RWPE2 (cell line): Measurements from ENCODE around the gene GNLY.
A peak's percentile ranks its signal among the peaks of the same experiment; 100 is the strongest.

Source experiments
- ATAC-seq: fragments of 200-7000 bp; cut with Tn5 transposase; 3 replicates; pipeline ENCODE4 v1.9.1; 2021; ENCODE audit warnings: low read depth
- DNase-seq: peaks from one replicate; pipeline ENCODE4 v3.0.0-alpha.2; 2020; ENCODE audit warnings: low spot score
- H3K27ac ChIP-seq: fragments of 450-650 bp; 2 replicates; pipeline ENCODE4 v1.5.1; 2017; ENCODE audit warnings: mild to moderate bottlenecking; ENCODE audit not compliant: poor library complexity, severe bottlenecking
- H3K27me3 ChIP-seq: fragments of 250-450 bp; sonication (Bioruptor Pico); 2 replicates; pipeline ENCODE4 v1.5.1; 2021; ENCODE audit warnings: mild to moderate bottlenecking, moderate library complexity; ENCODE audit not compliant: insufficient read depth, poor library complexity, severe bottlenecking
- H3K36me3 ChIP-seq: fragments of 250-450 bp; sonication (Bioruptor Pico); 2 replicates; pipeline ENCODE4 v1.5.1; 2020; ENCODE audit warnings: low read depth, mild to moderate bottlenecking, moderate library complexity
- H3K4me1 ChIP-seq: fragments of 250-450 bp; sonication (Bioruptor Pico); 2 replicates; pipeline ENCODE4 v1.5.1; 2021; ENCODE audit warnings: mild to moderate bottlenecking, moderate library complexity; ENCODE audit not compliant: insufficient read depth, poor library complexity, severe bottlenecking
- H3K4me3 ChIP-seq: fragments of 250-450 bp; sonication (Bioruptor Pico); 2 replicates; pipeline ENCODE4 v1.5.1; 2021; ENCODE audit warnings: mild to moderate bottlenecking, moderate library complexity; ENCODE audit not compliant: severe bottlenecking
- H3K9me3 ChIP-seq: fragments of 250-450 bp; sonication (Bioruptor Pico); 2 replicates; pipeline ENCODE4 v1.5.1; 2021; ENCODE audit warnings: mild to moderate bottlenecking, moderate library complexity; ENCODE audit not compliant: severe bottlenecking
- TF ChIP-seq, protein P1 (sequence below): fragments of 450-650 bp; IDR thresholded peaks from one replicate; pipeline ENCODE4 v1.5.1; 2017; ENCODE audit warnings: mild to moderate bottlenecking, moderate library complexity; ENCODE audit not compliant: poor library complexity, severe bottlenecking

GNLY gene

DNA sequence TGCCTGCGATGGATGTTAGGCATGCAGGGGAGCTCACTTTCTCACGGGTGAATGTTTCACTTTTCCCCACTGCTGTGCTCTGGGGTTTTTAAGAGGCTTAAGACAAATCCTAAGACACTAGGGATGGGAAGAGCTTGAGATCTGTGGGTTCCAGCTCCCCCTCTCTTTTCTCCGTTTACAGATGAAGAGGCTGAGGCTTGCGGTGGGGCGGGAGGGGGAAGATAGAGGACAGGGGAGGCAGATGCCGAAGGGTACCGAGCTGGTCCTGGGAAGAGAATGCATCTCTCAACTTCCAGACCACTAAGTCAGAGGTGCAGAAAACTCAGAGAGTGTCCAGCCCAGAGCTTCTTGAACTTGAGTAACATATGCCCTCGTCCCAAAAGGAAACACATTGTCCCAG, 51.5 kb downstream of the GNLY start:
- peaks cover 19% of the 10 kb centered on the region for H3K4me1 ChIP-seq
- no peak for ATAC-seq

DNA sequence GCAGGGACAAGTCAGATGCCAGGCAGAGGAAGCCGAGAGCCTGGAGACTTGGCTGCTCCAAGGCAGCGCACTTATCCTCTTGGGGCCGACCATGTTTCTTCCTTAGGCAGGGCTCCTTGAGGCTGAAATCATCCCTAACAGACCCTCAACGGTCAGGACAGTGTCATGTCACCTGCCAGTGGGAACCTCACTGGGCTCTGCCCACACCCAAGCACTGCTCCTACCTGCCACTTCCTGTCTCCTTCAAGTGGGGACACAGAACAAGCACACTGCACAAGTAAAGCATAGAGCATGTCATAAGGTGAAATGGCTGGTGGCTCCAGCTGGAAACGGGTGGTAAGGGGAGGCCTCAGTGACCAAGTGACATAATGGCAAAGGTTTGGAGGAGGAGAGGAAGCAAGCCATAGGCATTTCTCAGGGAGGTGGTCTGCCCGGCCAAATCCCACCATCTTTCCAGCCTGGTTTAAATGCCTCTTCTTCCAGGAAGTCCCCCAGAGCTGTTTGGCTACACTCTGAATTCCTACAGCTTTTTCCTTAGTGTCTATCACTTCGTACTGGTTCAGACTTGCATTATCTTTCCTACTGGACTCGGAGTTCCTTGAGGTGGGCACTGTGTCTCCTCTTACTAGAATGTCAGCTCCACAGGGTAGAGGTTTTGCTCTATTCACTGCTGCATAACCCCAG, 52.3 kb downstream of the GNLY start:
- Histone ChIP-seq H3K27me3 (peaks cover 10% of the 10 kb centered on the region), H3K4me3 (no peak overlapping the region), H3K36me3 (no peaks in the 10 kb centered on the region), H3K9me3 (no peaks in the 10 kb centered on the region), H3K4me1 (peaks cover 18% of the 10 kb centered on the region), H3K27ac (no peak overlapping the region)
- TF ChIP-seq, protein P1, sequence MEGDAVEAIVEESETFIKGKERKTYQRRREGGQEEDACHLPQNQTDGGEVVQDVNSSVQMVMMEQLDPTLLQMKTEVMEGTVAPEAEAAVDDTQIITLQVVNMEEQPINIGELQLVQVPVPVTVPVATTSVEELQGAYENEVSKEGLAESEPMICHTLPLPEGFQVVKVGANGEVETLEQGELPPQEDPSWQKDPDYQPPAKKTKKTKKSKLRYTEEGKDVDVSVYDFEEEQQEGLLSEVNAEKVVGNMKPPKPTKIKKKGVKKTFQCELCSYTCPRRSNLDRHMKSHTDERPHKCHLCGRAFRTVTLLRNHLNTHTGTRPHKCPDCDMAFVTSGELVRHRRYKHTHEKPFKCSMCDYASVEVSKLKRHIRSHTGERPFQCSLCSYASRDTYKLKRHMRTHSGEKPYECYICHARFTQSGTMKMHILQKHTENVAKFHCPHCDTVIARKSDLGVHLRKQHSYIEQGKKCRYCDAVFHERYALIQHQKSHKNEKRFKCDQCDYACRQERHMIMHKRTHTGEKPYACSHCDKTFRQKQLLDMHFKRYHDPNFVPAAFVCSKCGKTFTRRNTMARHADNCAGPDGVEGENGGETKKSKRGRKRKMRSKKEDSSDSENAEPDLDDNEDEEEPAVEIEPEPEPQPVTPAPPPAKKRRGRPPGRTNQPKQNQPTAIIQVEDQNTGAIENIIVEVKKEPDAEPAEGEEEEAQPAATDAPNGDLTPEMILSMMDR = no peak
- ATAC-seq = no peak
- DNase-seq = no peak

More for the DNA sequence above, 51.5 kb downstream of the GNLY start:
- peaks cover 2% of the 10 kb centered on the region for H3K27me3 ChIP-seq
- H3K36me3 ChIP-seq = no peaks in the 10 kb centered on the region
- peak; percentile 19 for DNase-seq
- TF ChIP-seq, protein P1 = no peak
- no peaks in the 10 kb centered on the region for H3K9me3 ChIP-seq
- no peak overlapping the region for H3K27ac ChIP-seq
- H3K4me3 ChIP-seq = no peak overlapping the region

DNA sequence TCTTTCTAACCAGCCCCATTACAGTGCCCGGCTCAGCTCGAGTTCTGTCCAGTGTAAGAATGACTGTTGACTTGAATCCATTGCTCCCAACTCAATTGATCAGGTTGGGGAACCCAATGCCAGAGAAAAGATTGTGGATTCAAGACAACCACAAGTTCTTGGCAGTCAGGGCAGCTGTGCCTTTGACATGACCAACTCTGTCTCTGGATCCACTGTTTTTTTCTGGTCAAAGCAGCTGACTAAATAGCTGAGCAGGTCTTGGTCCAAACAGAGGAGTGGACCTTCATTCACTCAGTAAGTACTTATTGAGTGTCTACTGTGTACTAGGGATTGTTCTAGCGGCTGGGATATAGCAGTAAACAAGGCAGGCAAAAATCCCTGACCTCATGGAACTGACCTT, 53.3 kb downstream of the GNLY start:
- Histone ChIP-seq H3K36me3 (no peaks in the 10 kb centered on the region), H3K27me3 (peaks cover 18% of the 10 kb centered on the region), H3K4me3 (no peak overlapping the region), H3K27ac (no peak overlapping the region), H3K9me3 (no peaks in the 10 kb centered on the region), H3K4me1 (peaks cover 8% of the 10 kb centered on the region)
- DNase-seq = peak; percentile 22
- ATAC-seq = no peak
- TF ChIP-seq, protein P1 = no peak

DNA sequence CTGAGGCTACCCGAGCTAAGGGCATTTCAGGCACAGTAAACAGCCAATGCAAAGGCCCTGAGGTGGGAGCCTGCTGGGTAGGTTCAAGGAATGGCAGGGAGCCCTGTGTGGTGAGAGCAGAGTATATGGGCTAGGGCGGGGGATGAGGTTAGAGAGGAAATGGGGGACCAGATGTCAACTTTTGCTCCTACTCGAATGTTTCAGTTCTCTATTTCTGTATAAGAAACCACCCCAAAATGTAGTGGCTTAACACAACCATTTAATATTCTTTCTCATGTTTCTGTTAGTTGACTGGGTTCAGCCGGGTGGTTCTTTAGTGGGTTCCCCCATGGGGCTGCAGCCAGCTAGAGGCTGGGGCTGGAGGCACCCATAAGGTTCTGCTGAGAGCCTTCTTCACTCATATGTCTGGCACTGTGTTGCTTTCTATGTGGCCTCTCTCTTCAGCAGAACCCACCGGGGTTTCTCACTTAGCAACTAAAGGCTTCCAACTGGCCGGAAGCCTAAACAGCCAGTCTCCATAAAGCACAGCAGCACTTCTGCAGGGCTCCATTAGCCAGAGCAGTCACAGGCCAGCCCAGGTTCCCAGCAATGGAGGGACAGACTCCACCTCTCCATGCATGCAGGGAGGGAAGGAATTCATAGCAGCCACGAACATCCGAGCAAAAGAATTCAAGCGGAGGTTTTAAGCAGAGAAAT, 54.0 kb downstream of the GNLY start:
- Histone ChIP-seq H3K4me3 (no peak overlapping the region), H3K4me1 (peaks cover under 1% of the 10 kb centered on the region), H3K36me3 (no peaks in the 10 kb centered on the region), H3K9me3 (no peaks in the 10 kb centered on the region), H3K27me3 (peaks cover 25% of the 10 kb centered on the region), H3K27ac (no peak overlapping the region)
- TF ChIP-seq, protein P1 = no peak
- ATAC-seq (no peak), DNase-seq (no peak)
